PFSK-1 (cell line): Measurements from ENCODE around the gene SP3.

ENCODE experiments used
- SIN3A ChIP-seq: IDR thresholded peaks from 2 replicates; pipeline ENCODE4 v1.6.1; 2012; ENCODE audit warnings: mild to moderate bottlenecking, low read length, moderate library complexity, borderline replicate concordance; ENCODE audit not compliant: insufficient read depth
- TF ChIP-seq, protein P1 (sequence below), 2 experiments: IDR thresholded peaks; 2 replicates each; pipeline versions ENCODE4 v1.6.1 to v1.8.0; 2011 to 2012; ENCODE audit warnings: low read depth in 2 of 2, low read length in 2 of 2, control low read depth in 1 of 2, inconsistent platforms in 1 of 2, mild to moderate bottlenecking in 1 of 2, moderate library complexity in 1 of 2; ENCODE audit not compliant: insufficient read depth in 1 of 2

- TF ChIP-seq, protein P1, sequence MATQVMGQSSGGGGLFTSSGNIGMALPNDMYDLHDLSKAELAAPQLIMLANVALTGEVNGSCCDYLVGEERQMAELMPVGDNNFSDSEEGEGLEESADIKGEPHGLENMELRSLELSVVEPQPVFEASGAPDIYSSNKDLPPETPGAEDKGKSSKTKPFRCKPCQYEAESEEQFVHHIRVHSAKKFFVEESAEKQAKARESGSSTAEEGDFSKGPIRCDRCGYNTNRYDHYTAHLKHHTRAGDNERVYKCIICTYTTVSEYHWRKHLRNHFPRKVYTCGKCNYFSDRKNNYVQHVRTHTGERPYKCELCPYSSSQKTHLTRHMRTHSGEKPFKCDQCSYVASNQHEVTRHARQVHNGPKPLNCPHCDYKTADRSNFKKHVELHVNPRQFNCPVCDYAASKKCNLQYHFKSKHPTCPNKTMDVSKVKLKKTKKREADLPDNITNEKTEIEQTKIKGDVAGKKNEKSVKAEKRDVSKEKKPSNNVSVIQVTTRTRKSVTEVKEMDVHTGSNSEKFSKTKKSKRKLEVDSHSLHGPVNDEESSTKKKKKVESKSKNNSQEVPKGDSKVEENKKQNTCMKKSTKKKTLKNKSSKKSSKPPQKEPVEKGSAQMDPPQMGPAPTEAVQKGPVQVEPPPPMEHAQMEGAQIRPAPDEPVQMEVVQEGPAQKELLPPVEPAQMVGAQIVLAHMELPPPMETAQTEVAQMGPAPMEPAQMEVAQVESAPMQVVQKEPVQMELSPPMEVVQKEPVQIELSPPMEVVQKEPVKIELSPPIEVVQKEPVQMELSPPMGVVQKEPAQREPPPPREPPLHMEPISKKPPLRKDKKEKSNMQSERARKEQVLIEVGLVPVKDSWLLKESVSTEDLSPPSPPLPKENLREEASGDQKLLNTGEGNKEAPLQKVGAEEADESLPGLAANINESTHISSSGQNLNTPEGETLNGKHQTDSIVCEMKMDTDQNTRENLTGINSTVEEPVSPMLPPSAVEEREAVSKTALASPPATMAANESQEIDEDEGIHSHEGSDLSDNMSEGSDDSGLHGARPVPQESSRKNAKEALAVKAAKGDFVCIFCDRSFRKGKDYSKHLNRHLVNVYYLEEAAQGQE (IDR thresholded peaks at IDR 0.05; ENCODE audit: insufficient read depth in 1 of 2, low read depth in 2 of 2, low read length in 2 of 2): no peak
- TF ChIP-seq SIN3A: no peak
These were observed 22.2 kb downstream of the SP3 start for GRCh38 chr2:173942861-173943523.
